Ovary (tissue), 9 donors: Measurements from ENCODE around the gene ERCC6L2. TPM values are rescaled to one million over a fixed set of nuclear protein-coding genes. Genes with fewer than 3 reads are reported as not detected.

ENCODE experiments used
- DNase-seq, 5 donors: peaks; one replicate each; pipeline ENCODE4 v3.0.0-alpha.2; 2019 to 2020
- H3K27ac ChIP-seq, 2 donors: fragments of 200-600 bp; one replicate each; pipeline versions ENCODE4 v1.5.1 to v1.8.0; 2019 to 2022
- H3K27me3 ChIP-seq: fragments of 200-600 bp; one replicate; pipeline ENCODE4 v1.8.0; 2022
- H3K36me3 ChIP-seq: fragments of 200-600 bp; sonication (generic); one replicate; pipeline ENCODE4 v1.5.1; 2019
- H3K4me1 ChIP-seq: one replicate; pipeline ENCODE4 v1.8.1; 2013; ENCODE audit warnings: mild to moderate bottlenecking, moderate library complexity; ENCODE audit not compliant: insufficient read depth
- H3K4me3 ChIP-seq: fragments of 200-600 bp; sonication (generic); one replicate; pipeline ENCODE4 v1.5.1; 2017
- H3K9me3 ChIP-seq, 2 donors: fragments of 200-600 bp in 1 of 2; sonication (generic) in 1 of 2; one replicate each; pipeline versions ENCODE4 v1.5.1 to v1.8.1; 2013 to 2019; ENCODE audit warnings: mild to moderate bottlenecking in 1 of 2, moderate library complexity in 1 of 2
- EP300 ChIP-seq: sonication (generic); formaldehyde crosslinking; IDR thresholded peaks from one replicate; pipeline ENCODE4 v1.6.1; 2017; ENCODE audit warnings: antibody characterized with exemption
- POLR2A ChIP-seq: fragments of 450-650 bp; IDR thresholded peaks from one replicate; pipeline ENCODE4 v1.6.1; 2017; ENCODE audit warnings: antibody characterized with exemption, mild to moderate bottlenecking, moderate library complexity
- WGBS, 3 donors: extraction: QIAGEN DNeasy Blood & Tissue Kit in 1 of 3; methylation state at CpG; one replicate each; pipeline versions ENCODE4 v1.1.5 to v1.1.7; 2013 to 2017; 5-methylcytosine and 5-hydroxymethylcytosine counted together
- intact Hi-C, 4 donors: fragments of 100-400 bp; cut with DNase I; formaldehyde crosslinking; loops; one replicate each; pipeline versions ENCODE4 v1.11.0 to v1.15.1; 2022 to 2023
- polyA plus RNA-seq, 2 donors: library from polyadenylated mRNA; stranded (reverse); fragments of 200-250 nt in 1 of 2; fragments of 350-450 nt in 1 of 2; fragmentation: Illumina TruSeq in 1 of 2; extraction: RNeasy Lipid Tissue Mini Kit (QIAGEN cat#74804) in 1 of 2; gene quantifications; one replicate each; pipeline ENCODE4 v1.2.3, GENCODE V29; 2013 to 2014
- total RNA-seq, 7 donors: library from RNA; depleted of rRNA in 2 of 7; stranded (reverse); fragments of >200 nt in 2 of 7; fragmentation: NEBNext Ultra II Directional in 3 of 7; extraction: Animal tissue kit (Norgen Biotek cat#: 25700) in 3 of 7; gene quantifications; one replicate each; pipeline versions ENCODE4 v1.1.0 to v1.2.4, GENCODE V29; 2016 to 2023
- TF ChIP-seq, protein P1 (sequence below), 3 donors: fragments of 450-650 bp in 2 of 3; fragments of 200-600 bp in 1 of 3; IDR thresholded peaks; one replicate each; pipeline versions ENCODE4 v1.5.1 to v1.8.0; 2016 to 2022; ENCODE audit warnings: antibody characterized with exemption in 3 of 3, mild to moderate bottlenecking in 1 of 3
- donor health status: DM: no; HTN: no; CAD: no; lungs with moderate emphysema.
- donor health status: DM: no; HTN: no; CAD: no.
- donor health status: Bipolar disorder and iron deficiency.
- donor health status: DM: yes; HTN: yes; CAD: no.
- donor health status: DM: no; HTN: no; CAD: no.
- donor health status: DM: yes; HTN: yes; CAD: no.

Gene ERCC6L2
- total and polyA plus RNA-seq, 9 donors = 16.7 to 78.3 (median 57.2) TPM

DNA sequence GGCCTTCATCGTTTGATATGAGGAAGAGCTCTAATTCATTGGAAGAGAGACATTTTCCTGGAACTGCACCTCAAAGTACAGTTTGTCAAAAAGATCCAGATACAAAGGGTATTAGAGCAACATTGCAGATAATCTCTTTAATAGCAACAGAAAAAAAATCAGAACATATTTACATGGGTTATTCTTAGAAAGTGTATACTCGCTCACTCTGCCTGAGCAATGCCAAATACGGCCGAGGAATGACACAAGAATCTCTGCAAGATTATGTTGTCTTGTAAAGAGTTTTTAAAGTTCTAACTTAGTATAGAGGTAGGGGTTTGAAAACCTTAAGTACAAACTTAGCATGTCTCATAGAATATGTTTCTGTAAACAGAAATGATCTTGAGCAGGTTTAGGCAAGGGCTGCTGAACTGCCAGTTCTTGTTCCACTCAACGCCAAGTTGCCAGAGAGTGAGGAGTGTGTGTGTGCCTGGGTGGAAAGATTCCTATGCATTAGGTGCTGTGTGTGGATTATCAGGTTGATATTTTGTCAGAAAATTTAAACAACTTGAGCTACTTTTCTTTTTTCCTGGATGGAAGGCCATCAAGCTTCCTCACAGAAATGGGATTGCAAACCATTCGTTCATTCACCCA, 41.8 kb upstream of the ERCC6L2 start:
- no peak for DNase-seq
- Histone ChIP-seq H3K4me3 (no peak overlapping the region), H3K4me1 (peaks cover 16% of the 10 kb centered on the region), H3K9me3 (no peaks in the 10 kb centered on the region), H3K27ac (no peak overlapping the region), H3K36me3 (no peaks in the 10 kb centered on the region), H3K27me3 (no peaks in the 10 kb centered on the region)
- 54 to 55% (median 54%) methylated on average over 6 of the region's 6 CpGs for WGBS, 3 donors
- intact Hi-C loops = no loop called here
- TF ChIP-seq POLR2A (no peak), EP300 (no peak)
- TF ChIP-seq, protein P1, sequence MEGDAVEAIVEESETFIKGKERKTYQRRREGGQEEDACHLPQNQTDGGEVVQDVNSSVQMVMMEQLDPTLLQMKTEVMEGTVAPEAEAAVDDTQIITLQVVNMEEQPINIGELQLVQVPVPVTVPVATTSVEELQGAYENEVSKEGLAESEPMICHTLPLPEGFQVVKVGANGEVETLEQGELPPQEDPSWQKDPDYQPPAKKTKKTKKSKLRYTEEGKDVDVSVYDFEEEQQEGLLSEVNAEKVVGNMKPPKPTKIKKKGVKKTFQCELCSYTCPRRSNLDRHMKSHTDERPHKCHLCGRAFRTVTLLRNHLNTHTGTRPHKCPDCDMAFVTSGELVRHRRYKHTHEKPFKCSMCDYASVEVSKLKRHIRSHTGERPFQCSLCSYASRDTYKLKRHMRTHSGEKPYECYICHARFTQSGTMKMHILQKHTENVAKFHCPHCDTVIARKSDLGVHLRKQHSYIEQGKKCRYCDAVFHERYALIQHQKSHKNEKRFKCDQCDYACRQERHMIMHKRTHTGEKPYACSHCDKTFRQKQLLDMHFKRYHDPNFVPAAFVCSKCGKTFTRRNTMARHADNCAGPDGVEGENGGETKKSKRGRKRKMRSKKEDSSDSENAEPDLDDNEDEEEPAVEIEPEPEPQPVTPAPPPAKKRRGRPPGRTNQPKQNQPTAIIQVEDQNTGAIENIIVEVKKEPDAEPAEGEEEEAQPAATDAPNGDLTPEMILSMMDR (IDR thresholded peaks at IDR 0.05) = no peak

DNA sequence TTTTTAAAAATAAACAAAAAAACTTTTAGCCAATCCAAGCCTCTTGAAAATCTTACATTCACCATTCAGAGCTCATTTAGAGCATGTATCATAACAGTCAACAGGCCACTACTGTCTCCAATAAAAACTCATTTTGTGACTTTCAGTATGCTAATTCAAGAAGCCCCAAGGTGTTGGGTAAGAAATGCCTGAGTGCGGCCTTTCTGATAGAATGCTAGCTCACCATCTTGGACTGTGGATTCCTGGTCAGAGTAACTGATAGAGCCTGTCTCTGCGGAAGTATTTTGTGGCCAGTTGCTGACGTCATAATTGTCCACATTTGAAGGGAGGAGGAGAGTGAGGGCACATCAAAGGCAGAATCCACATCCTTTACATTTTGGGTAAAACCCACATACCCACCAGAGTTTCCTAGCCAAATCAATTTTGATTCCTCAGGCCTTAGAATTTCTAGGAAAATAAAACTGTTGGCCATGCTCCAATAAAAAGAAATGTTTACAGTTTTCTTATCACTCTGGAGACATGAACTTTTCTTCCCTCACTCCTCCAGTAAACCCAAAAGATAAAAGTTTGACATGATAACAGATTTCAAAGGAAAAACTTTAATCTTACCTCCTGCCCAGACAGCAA, 41.1 kb upstream of the ERCC6L2 start:
- H3K4me3 ChIP-seq = no peak overlapping the region
- WGBS, 3 donors = 64 to 77% (median 67%) methylated on average over 3 of the region's 3 CpGs
- no peaks in the 10 kb centered on the region for H3K9me3 ChIP-seq
- H3K27me3 ChIP-seq = no peaks in the 10 kb centered on the region
- peaks cover 18% of the 10 kb centered on the region for H3K4me1 ChIP-seq
- TF ChIP-seq POLR2A (no peak), EP300 (no peak)
- TF ChIP-seq, protein P1 (IDR thresholded peaks at IDR 0.05) = no peak
- H3K27ac ChIP-seq = no peak overlapping the region
- no peaks in the 10 kb centered on the region for H3K36me3 ChIP-seq
- DNase-seq = no peak
- intact Hi-C loops = no loop called here

DNA sequence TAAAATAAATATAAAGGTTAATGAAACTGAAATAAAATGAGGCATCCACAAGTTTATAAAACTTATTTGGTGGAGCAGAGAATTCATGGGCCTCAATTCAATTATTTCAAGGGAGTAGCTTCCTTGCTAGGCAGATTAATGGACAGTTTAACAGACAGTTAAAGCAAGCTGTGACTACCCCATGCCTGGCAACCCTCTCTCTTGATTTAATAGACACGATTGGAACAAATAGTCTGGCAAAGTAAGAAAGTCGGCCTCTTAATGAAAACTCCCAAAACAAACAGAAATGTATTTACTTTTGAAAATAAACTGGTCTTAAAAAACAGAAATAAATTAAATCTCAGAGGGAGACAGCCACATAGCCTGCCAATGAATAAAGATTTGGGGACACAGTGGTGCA, 40.1 kb upstream of the ERCC6L2 start:
- Histone ChIP-seq H3K9me3 (no peaks in the 10 kb centered on the region), H3K27me3 (no peaks in the 10 kb centered on the region), H3K36me3 (no peaks in the 10 kb centered on the region), H3K4me3 (no peak overlapping the region), H3K27ac (no peak overlapping the region), H3K4me1 (peaks cover 21% of the 10 kb centered on the region)
- 42 to 49% (median 45%) methylated on average over 2 of the region's 2 CpGs for WGBS, 3 donors
- no peak for TF ChIP-seq POLR2A
- TF ChIP-seq, protein P1 (IDR thresholded peaks at IDR 0.05) = no peak
- no peak for TF ChIP-seq EP300
- DNase-seq = no peak
- intact Hi-C loops = no loop called here

DNA sequence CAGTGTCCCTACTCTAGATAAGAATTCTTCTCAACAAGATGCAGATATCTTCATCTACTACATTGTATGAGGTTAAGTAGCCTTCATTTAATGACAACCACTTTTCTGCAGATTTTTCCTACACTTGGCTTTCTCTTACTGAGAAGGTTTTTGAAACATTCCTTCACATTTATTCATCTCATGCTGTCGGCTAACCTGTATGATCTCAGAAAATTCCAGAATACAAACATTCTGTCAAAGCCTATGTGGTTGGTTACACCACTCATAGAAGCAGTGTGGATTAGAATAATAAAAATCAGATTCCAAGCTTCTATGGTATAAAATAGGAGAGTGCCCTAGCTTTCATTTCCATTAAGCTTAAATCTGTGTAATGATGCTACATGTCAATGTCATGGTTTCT, 39.4 kb upstream of the ERCC6L2 start:
- peaks cover 19% of the 10 kb centered on the region for H3K4me1 ChIP-seq
- no peaks in the 10 kb centered on the region for H3K36me3 ChIP-seq
- H3K4me3 ChIP-seq = no peak overlapping the region
- H3K27ac ChIP-seq = no peak overlapping the region
- H3K27me3 ChIP-seq = no peaks in the 10 kb centered on the region
- H3K9me3 ChIP-seq = no peaks in the 10 kb centered on the region
- WGBS, 3 donors = 81 to 91% (median 88%) methylated on average over 1 of the region's 1 CpG
- DNase-seq = no peak
- no peak for TF ChIP-seq EP300
- TF ChIP-seq, protein P1 (IDR thresholded peaks at IDR 0.05) = no peak
- TF ChIP-seq POLR2A = no peak
- intact Hi-C loops = no loop called here
